ENCODE results near the gene ERF. TPM values are rescaled to one million over a fixed set of nuclear protein-coding genes. Genes with fewer than 3 reads are reported as not detected.

ERF gene
- total RNA-seq, 3 donors from 2014 or later, result 86.2 to 95.4 (median 89.1) TPM

DNA sequence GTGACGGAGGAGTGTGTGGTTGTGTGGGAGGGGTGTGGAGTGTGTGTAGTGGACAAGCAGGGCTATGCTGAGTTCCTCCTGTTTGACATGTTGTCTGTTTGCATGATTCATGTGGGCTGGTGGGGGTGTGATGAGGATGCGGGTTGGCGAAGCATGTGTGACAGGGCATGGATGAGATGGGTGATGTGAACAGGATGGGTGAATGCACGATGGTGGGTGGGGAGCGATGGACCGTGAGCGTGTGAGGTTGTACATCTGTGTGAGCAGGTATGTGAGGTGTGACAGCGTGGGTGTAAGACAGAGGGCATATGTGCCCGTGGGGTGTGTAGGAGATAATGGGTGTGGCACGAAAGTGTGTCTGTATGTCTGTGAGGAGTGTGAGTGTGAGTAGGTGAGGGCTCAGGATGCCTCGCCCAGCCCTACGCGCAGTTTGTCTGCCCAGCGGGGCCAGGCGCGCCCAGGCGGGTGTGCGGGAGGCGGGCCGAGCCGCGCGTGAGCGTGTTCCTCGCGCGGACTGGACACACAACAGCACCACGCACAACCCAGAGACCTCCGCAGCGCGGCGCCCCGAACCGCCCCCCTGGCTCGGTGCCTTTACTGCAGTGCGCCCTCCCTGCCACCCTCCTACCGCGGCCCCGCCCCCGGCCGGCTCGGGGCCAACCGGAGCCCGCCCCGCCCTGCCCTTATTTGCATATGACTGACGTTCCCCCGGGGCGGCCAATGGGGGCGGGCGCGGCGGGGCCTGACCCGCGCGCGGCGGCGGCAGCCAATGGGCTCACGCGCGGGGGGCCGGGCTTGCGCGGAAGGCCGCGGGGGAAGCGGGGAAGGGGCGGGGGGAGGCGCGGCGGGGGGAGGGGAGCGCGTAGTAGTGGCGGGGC lies 28.5 kb upstream of the ERF start:
- ATAC-seq (peak; percentile 71 to 74), DNase-seq (peak; percentile 95)
- Mint-ChIP-seq H3K9me3 (no peaks in the 10 kb centered on the region), H3K4me3 (no peak overlapping the region), H3K36me3 (ENCODE audit: insufficient read depth) (peaks cover 2% of the 10 kb centered on the region), H3K4me1 (ENCODE audit: low read depth) (peaks cover 45% of the 10 kb centered on the region), H3K27me3 (ENCODE audit: low read depth) (no peaks in the 10 kb centered on the region)

DNA sequence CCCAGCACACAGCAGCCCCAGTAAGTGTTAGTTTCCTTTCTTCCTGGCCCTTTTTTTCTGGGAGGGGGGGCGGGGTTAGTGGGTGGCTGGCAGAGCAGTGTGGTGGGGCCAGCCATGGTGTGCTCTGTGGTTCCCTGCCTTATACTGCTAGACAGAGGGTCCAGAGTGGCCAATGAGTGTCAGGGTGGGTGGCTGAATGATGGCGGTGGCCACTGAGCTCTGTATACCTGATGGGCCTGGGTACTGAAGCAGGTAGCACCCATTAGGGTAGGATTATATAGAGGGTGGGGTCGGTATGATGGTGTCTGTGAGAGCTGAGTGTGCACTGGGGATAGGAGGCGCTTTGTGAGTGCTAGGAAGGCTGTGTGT lies 27.9 kb upstream of the ERF start:
- no peaks in the 10 kb centered on the region for H3K27me3 Mint-ChIP-seq (ENCODE audit: low read depth)
- H3K9me3 Mint-ChIP-seq, result no peaks in the 10 kb centered on the region
- no peaks in the 10 kb centered on the region for H3K36me3 Mint-ChIP-seq (ENCODE audit: insufficient read depth)
- H3K4me1 Mint-ChIP-seq (ENCODE audit: low read depth), result peaks cover 48% of the 10 kb centered on the region
- no peak for DNase-seq
- no peak overlapping the region for H3K4me3 Mint-ChIP-seq
- ATAC-seq, result no peak

DNA sequence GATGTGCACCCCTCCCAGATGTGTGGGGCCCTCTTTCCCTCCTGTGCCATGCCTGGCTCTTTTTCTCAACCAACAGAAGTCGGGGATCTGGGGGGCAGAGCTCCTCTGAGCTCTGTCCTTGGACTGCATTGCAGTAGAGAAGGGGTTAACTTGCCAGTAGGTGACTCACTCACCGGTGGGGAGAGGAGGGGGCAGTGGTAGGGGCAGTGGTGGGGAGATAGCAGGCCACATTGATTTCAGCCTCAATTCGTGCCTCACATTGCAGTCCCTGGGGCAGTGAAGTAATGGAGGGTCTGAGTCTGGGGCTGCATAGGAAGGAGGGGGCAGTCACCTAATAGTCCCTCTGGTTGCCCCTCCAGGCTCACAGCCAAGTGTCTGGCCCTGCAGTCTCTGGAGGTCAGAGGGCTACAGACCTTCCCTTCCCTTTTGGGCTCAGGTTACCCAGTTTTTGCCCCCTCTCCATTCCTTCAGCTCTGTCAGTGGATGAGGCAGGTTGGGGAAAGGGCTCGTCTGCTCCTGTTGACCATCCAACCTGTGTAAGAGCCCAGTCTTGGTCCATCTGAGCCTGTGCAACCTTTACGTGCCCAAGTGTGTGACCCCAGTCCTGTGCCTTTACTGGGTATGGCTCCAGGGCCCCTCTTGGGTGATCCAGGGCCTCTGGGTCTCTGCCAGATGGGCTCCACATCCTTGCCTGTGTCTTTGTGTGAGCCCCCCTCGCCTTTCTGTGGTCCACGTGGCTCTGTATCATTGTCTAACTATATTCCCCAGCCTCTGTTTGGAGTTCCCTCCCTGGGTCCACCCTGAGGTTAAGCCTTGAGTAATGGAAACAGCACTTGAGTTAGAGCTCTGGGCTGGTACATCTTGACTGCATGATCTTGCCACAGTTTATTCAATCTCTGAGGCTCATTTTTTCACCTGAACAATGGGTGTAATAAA lies 27.2 kb upstream of the ERF start:
- no peaks in the 10 kb centered on the region for H3K9me3 Mint-ChIP-seq
- peak overlapping the region; percentile 53 for H3K4me3 Mint-ChIP-seq
- no peak for DNase-seq
- H3K27me3 Mint-ChIP-seq (ENCODE audit: low read depth), result no peaks in the 10 kb centered on the region
- no peak for ATAC-seq
- no peaks in the 10 kb centered on the region for H3K36me3 Mint-ChIP-seq (ENCODE audit: insufficient read depth)
- H3K4me1 Mint-ChIP-seq (ENCODE audit: low read depth), result peaks cover 51% of the 10 kb centered on the region

DNA sequence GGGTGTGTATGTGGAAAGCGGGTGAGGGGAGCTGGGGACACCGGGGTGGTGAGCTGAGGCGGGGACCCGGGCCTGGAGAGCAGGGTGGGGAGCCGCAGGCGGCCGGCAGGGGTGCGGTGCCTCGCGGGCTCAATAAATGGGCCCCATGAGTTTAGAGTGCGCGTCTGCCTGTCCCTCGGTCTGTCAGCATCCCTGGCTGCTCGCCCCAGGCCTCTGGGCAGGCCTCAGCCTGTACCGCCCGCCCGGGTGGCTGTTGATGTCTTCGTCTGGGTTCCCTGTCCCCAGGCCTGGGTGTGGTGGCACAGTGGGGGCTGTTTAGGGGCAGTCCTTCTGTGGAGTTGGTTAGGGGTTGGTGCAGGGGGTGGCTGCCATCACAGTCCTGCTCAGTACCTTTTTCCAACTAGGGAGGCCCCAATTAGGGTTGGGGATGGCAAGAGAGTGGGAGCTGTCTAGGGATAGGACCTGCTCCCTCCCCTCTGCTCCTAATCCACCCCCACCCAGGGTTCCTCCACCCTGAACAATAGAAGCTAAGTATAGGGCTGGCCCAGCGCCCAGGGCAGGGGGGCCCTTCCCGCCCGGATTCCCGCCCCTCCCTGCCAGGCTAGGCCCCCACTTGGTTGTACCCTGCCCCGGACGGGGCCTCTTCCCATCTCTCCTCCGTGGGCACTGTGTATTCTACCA lies 26.4 kb upstream of the ERF start:
- ATAC-seq, result no peak
- Mint-ChIP-seq H3K9me3 (no peaks in the 10 kb centered on the region), H3K27me3 (ENCODE audit: low read depth) (no peaks in the 10 kb centered on the region), H3K4me3 (peak overlapping the region; percentile 65), H3K4me1 (ENCODE audit: low read depth) (peaks cover 58% of the 10 kb centered on the region), H3K36me3 (ENCODE audit: insufficient read depth) (no peaks in the 10 kb centered on the region)
- DNase-seq, result no peak

DNA sequence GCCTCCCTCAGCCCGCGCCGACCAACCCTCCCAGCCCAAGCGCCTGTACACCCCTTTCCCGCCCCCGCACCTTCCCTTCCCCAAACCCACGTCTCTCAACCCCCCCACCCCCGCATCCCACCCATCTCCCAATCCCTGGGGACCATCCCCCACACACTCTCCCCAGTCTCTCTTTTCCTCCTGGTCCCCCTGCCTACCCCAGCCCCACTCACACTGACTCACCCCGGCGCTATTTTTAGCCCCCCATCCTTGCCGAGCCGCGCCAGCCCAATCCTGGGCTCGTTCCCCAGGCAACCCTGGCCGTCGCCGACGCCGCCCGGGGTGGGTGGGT lies 25.9 kb upstream of the ERF start:
- H3K4me1 Mint-ChIP-seq (ENCODE audit: low read depth), result peaks cover 58% of the 10 kb centered on the region
- no peaks in the 10 kb centered on the region for H3K36me3 Mint-ChIP-seq (ENCODE audit: insufficient read depth)
- H3K27me3 Mint-ChIP-seq (ENCODE audit: low read depth), result no peaks in the 10 kb centered on the region
- DNase-seq (no peak), ATAC-seq (no peak)
- no peaks in the 10 kb centered on the region for H3K9me3 Mint-ChIP-seq
- H3K4me3 Mint-ChIP-seq, result peak overlapping the region; percentile 65

DNA sequence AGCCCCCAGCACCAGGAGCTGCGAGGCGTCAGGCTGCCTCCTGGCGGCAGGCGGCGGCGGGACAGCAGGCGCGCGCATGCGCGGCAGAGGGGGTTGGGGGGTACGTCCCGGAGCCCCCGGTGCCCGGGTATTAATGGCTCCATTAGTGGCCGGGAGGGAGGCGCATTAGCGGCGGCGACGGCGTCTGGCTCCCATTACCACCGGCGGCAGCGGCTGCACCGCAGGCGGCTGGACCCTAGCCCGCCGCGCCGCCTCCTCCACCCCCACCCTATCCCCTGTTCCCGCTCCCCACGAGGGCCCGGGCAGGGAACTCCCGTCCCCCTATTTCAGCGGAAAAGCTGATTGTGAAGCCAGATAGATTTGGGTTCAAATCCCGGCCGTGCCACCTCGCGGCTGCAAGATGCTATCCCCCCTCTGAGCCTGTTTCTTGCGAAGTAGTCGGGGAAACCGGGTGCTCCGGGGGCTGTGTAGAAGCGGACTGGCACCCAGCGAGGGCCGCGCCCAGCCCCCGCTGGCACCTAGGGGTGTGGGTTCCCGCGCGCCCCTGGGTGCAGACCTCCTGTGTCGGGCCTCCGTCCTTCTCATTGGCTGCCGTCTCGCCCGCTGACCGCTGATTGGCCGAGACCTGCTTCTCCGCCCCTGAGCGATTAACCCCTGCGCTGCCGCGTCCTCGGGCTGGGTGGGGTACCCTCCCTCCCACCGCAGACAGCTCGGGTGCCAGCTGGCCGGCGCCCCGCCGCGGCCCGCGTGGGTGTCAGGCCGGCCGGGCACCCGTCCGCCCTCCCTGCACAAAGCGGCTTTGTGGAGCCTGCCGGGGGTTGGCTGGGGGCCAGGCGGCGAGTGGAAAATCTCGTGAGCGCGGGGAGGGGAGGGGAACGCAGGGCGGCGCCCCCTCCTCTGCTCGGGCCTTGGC lies 25.2 kb upstream of the ERF start:
- DNase-seq, result peak; percentile 75
- Mint-ChIP-seq H3K36me3 (ENCODE audit: insufficient read depth) (no peaks in the 10 kb centered on the region), H3K4me3 (peak overlapping the region; percentile 89), H3K27me3 (ENCODE audit: low read depth) (no peaks in the 10 kb centered on the region), H3K4me1 (ENCODE audit: low read depth) (peaks cover 55% of the 10 kb centered on the region), H3K9me3 (no peaks in the 10 kb centered on the region)
- peak; percentile 49 for ATAC-seq

DNA sequence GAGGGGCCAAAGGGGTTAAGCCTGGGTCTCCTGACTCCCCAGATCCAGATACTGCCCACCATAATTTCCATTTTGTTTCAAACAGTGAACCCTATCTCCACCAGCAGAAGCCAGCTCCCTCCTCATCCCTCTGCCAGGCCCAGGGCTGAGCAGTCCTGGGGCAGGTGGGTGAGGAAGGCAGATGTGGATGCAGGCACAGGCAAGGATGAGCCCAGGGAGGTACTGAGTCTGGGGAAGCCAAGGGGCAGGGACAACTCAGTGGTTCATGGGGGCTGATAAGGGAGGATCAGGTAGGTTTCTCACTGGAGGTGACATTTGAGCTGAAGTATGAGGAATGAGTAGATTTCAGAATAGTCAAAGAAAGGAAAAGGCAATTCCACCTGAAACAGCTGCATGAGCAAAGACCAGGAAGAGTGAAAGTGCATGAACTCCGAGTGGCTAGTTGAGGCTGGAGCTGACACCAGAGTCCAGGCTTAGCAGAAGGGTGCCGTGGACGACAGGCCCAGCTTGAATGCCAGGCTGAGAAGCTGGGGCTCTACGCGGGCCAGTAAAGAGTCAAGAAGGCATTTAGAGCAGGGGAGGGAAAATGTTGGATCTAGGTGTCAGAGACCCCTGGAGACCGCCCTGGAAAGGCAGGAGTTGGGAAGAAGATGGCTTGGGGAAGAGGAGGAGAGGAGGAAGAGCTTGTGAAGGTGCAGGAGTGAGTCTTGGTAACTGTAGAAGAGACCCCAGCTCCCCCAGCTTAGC lies 24.4 kb upstream of the ERF start:
- DNase-seq (no peak), ATAC-seq (no peak)
- no peaks in the 10 kb centered on the region for H3K27me3 Mint-ChIP-seq (ENCODE audit: low read depth)
- peaks cover 56% of the 10 kb centered on the region for H3K4me1 Mint-ChIP-seq (ENCODE audit: low read depth)
- no peaks in the 10 kb centered on the region for H3K9me3 Mint-ChIP-seq
- H3K4me3 Mint-ChIP-seq, result peak overlapping the region; percentile 89
- peaks cover 6% of the 10 kb centered on the region for H3K36me3 Mint-ChIP-seq (ENCODE audit: insufficient read depth)

DNA sequence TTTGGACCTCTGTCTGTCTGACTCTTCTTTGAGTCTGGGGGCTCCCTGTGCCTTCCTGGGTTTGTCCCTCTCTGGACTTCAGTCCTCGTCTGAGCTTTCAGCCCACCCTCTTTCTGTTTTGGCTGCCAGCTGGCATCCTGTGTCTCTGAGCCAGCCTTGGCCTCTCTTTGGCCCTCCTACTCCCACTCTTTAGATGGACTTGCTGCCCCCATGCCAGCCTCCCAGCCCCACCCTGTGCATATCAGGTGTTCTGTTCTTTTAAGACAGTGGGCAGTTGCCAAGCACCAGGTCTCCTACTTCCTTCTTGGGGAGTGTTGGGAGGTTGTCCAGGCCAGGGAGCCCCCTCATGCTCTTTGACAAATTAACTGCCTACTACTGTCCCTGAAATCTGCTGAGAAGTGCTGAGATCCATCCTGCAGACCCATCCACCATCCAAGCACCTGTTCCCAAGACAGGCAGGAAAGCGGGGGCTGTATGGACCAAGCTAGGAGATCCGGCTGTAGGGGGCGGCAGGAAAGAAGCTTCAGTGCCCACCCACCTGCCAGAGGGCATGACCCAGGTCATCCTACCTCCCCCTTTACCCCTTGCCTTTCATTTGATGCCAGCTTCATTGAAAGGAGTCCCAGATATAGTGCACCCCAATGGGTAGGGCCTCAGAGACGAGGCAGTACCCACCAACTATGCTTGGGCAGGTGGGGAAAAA lies 23.7 kb upstream of the ERF start:
- peaks cover 6% of the 10 kb centered on the region for H3K36me3 Mint-ChIP-seq (ENCODE audit: insufficient read depth)
- H3K4me1 Mint-ChIP-seq (ENCODE audit: low read depth), result peaks cover 56% of the 10 kb centered on the region
- no peaks in the 10 kb centered on the region for H3K27me3 Mint-ChIP-seq (ENCODE audit: low read depth)
- ATAC-seq, result no peak
- peak overlapping the region; percentile 89 for H3K4me3 Mint-ChIP-seq
- no peak for DNase-seq
- H3K9me3 Mint-ChIP-seq, result no peaks in the 10 kb centered on the region

DNA sequence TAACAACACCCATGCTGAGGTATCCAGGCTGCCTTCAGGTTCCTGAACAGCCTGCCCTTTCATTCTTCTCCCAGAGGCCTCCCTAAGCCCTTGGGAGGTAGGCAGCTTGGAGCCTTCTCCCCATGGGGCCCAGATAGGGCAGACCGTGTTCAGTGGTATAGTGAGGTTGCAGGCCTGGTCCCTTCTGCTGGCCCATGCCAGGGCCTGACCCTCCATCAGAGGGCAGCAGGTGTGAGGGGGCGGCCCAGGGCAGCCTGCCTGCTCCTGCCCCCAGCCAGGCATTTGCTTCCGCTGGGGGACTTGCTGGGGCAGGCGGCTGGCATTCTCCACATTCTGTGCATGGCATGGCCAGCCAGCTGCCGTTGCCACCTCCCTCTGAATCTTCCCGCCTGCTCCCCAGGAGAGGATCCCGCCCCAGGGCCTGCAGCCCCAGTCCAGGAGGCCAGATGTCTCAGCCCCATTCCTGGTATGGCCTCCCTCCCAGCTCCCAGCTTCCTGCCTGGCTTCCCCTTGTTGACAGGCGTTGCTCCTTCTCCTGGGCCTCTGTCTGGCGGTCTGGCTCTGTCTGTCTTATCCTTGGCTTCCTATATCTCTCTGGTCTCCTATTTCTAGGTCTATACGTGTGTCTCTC lies 23.0 kb upstream of the ERF start:
- no peaks in the 10 kb centered on the region for H3K27me3 Mint-ChIP-seq (ENCODE audit: low read depth)
- peaks cover 9% of the 10 kb centered on the region for H3K36me3 Mint-ChIP-seq (ENCODE audit: insufficient read depth)
- no peak overlapping the region for H3K4me3 Mint-ChIP-seq
- ATAC-seq (no peak), DNase-seq (no peak)
- H3K4me1 Mint-ChIP-seq (ENCODE audit: low read depth), result peaks cover 56% of the 10 kb centered on the region
- H3K9me3 Mint-ChIP-seq, result no peaks in the 10 kb centered on the region

DNA sequence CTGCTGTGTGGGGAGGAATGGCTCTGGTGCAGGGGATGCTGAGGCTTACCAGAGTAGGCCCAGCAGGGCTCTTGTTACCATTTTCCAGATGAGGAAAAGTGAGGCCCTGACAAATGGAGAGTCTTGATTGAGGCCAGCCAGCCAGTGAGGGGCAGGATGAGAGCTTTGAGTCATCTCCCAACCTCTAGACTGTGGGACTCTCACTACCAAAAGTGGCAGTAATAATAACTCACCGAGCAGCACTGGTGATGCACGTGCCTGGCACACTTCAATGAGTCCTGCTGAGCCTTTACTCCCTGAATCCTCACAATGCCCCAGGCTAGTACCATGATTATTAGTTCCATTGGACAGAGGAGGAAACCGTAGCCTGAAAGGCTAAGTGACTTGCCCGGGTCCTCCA lies 21.9 kb upstream of the ERF start:
- H3K36me3 Mint-ChIP-seq (ENCODE audit: insufficient read depth), result peaks cover 9% of the 10 kb centered on the region
- no peak overlapping the region for H3K4me3 Mint-ChIP-seq
- ATAC-seq (peak in 1 of 2 donors; percentile 19), DNase-seq (no peak)
- no peaks in the 10 kb centered on the region for H3K27me3 Mint-ChIP-seq (ENCODE audit: low read depth)
- peaks cover 48% of the 10 kb centered on the region for H3K4me1 Mint-ChIP-seq (ENCODE audit: low read depth)
- H3K9me3 Mint-ChIP-seq, result no peaks in the 10 kb centered on the region

DNA sequence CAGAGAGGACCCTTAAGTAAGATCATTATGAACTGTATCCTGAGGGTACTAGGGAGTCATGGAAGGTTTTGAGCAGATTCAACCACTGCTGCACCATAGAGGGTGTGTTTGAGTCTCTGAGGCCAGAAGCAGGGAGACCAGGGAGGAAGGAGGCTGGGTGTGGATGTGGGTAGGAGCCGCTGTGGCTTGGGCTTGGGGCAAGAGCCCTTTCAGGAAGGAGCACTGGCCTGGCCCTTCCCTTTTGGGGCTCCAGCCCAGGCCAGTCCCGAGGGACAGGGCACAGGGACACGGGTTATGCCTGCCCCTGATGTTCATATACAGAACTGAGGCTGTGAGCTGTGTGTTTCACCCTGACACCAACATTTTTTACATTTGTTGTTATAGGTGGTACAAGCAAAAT lies 21.4 kb upstream of the ERF start:
- ATAC-seq, result no peak
- peaks cover 48% of the 10 kb centered on the region for H3K4me1 Mint-ChIP-seq (ENCODE audit: low read depth)

DNA sequence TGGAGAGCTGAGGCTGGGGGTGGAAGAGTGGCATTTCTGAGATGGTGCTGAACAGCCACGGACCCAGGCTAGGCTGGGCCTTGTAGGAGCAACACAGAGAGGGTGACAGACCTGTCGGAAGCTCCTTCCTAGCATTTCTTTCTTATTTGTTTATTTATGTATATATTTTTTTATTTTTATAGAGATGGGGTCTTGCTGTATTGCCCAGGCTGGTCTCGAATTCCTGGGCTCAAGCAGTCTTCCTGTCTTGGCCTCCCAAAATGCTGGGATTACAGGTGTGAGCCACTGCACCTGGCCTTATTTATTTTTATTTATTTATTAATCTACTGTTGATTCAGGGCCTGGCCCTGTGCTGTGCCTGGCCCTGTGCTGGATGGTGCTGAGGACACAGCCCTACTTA lies 20.6 kb upstream of the ERF start:
- no peaks in the 10 kb centered on the region for H3K27me3 Mint-ChIP-seq (ENCODE audit: low read depth)
- no peaks in the 10 kb centered on the region for H3K9me3 Mint-ChIP-seq
- H3K36me3 Mint-ChIP-seq (ENCODE audit: insufficient read depth), result peaks cover 15% of the 10 kb centered on the region
- no peak for DNase-seq
- ATAC-seq, result no peak
- peaks cover 52% of the 10 kb centered on the region for H3K4me1 Mint-ChIP-seq (ENCODE audit: low read depth)
- no peak overlapping the region for H3K4me3 Mint-ChIP-seq

More for the DNA sequence above, 21.4 kb upstream of the ERF start:
- Mint-ChIP-seq H3K36me3 (ENCODE audit: insufficient read depth) (peaks cover 14% of the 10 kb centered on the region), H3K9me3 (no peaks in the 10 kb centered on the region), H3K4me3 (peak overlapping the region; percentile 3), H3K27me3 (ENCODE audit: low read depth) (no peaks in the 10 kb centered on the region)
- no peak for DNase-seq

Data from activated T-cell treated with anti-CD3 and anti-CD28 coated beads, Interleukin-2, amount 50 U/mL, for 4 hours (primary cell).